Endothelial cell of umbilical vein (primary cell): ENCODE measurements around the gene SCYGR1. TPM values are rescaled to one million over a fixed set of nuclear protein-coding genes. Genes with fewer than 3 reads are reported as not detected.

Experiments
- BruUV-seq: library from RNA; stranded (reverse); fragments of 400-500 nt; replicated peaks from 2 replicates; lab custom pipeline; 2021; lab: Mats Ljungman, UMichigan
- CTCF ChIA-PET: fragments of 300-600, 350-600 bp; sonication (Branson Sonifier 250); formaldehyde crosslinking; loops from one replicate; lab custom pipeline; 2021; ENCODE audit warnings: antibody characterized with exemption, inconsistent platforms; lab: Charles Lee
- POLR2A ChIA-PET: fragments of 300-600, 350-600 bp; sonication (Branson Sonifier 250); formaldehyde crosslinking; loops from one replicate; lab custom pipeline; 2021; ENCODE audit warnings: antibody characterized with exemption, inconsistent platforms; lab: Charles Lee
- DNase-seq: peaks from one replicate; pipeline ENCODE4 v3.0.0-alpha.2; 2011; ENCODE audit warnings: low read depth, low spot score
- FAIRE-seq: peaks from 2 replicates; lab custom pipeline; 2011; peaks lifted over from hg19 to GRCh38; lab: Jason Lieb, UNC
- H2AFZ ChIP-seq: 2 replicates; pipeline ENCODE4 v1.6.0; 2012; ENCODE audit warnings: low read depth, low read length, control low read depth, inconsistent platforms
- H3K27ac ChIP-seq: 2 replicates; pipeline ENCODE4 v1.5.1; 2011; ENCODE audit warnings: low read depth, mild to moderate bottlenecking, control low read depth, low read length, moderate library complexity; ENCODE audit not compliant: insufficient read depth
- H3K27me3 ChIP-seq, 2 experiments: 2 replicates each; pipeline versions ENCODE4 v1.6.0 to v1.6.1; 2011; ENCODE audit warnings: low read length in 2 of 2, mixed read lengths in 1 of 2; ENCODE audit not compliant: control insufficient read depth in 2 of 2, insufficient read depth in 2 of 2
- H3K36me3 ChIP-seq, 2 experiments: 2 replicates in 1 of 2; 3 replicates in 1 of 2; pipeline ENCODE4 v1.5.1; 2011; ENCODE audit warnings: low read length in 2 of 2, mild to moderate bottlenecking in 1 of 2, moderate library complexity in 1 of 2; ENCODE audit not compliant: control insufficient read depth in 2 of 2, insufficient read depth in 2 of 2; ENCODE audit errors: extremely low read depth in 1 of 2
- H3K4me1 ChIP-seq: 3 replicates; pipeline ENCODE4 v1.5.1; 2011; ENCODE audit warnings: mild to moderate bottlenecking, low read length; ENCODE audit not compliant: control insufficient read depth, insufficient read depth; ENCODE audit errors: extremely low read depth
- H3K4me2 ChIP-seq: 2 replicates; pipeline ENCODE4 v1.6.1; 2011; ENCODE audit warnings: low read length, control low read depth, mixed read lengths; ENCODE audit not compliant: insufficient read depth
- H3K4me3 ChIP-seq, 3 experiments: fragments of 200-600 bp in 1 of 3; sonication (generic), shearing (Covaris generic) in 1 of 3; replicated peaks in 1 of 3; 2 replicates each; pipeline ENCODE4 v1.5.1; 2011 to 2016; ENCODE audit warnings: control low read depth in 3 of 3, low read length in 3 of 3, mild to moderate bottlenecking in 2 of 3, inconsistent platforms in 1 of 3, low read depth in 1 of 3, moderate library complexity in 1 of 3; ENCODE audit not compliant: insufficient read depth in 1 of 3
- H3K79me2 ChIP-seq: 2 replicates; pipeline ENCODE4 v1.6.0; 2012; ENCODE audit warnings: low read length, inconsistent platforms; ENCODE audit not compliant: control insufficient read depth, insufficient read depth
- H3K9ac ChIP-seq: replicated peaks from 2 replicates; pipeline ENCODE3; 2011; ENCODE audit warnings: low read length, control low read depth; ENCODE audit not compliant: insufficient read depth; ENCODE audit errors: extremely low read depth
- H3K9me1 ChIP-seq: replicated peaks from 3 replicates; pipeline ENCODE4 v1.6.0; 2011; ENCODE audit warnings: mild to moderate bottlenecking, low read length; ENCODE audit not compliant: control insufficient read depth, insufficient read depth; ENCODE audit errors: extremely low read depth
- H3K9me3 ChIP-seq: replicated peaks from 2 replicates; pipeline ENCODE4 v1.5.1; 2012; ENCODE audit warnings: low read length, inconsistent platforms; ENCODE audit not compliant: control insufficient read depth, insufficient read depth
- H4K20me1 ChIP-seq: replicated peaks from 2 replicates; pipeline ENCODE3; 2011; ENCODE audit warnings: mild to moderate bottlenecking, low read length; ENCODE audit not compliant: control insufficient read depth, insufficient read depth; ENCODE audit errors: extremely low read depth
- EZH2 ChIP-seq: IDR thresholded peaks from 2 replicates; pipeline ENCODE4 v1.6.1; 2012; ENCODE audit warnings: borderline replicate concordance, low read depth, mild to moderate bottlenecking, moderate library complexity, low read length, inconsistent platforms; ENCODE audit not compliant: severe bottlenecking
- GATA2 ChIP-seq: IDR thresholded peaks from 2 replicates; pipeline ENCODE4 v1.7.0; 2011; ENCODE audit warnings: low read depth, mild to moderate bottlenecking, moderate library complexity, mixed read lengths, low read length; ENCODE audit not compliant: insufficient read length, insufficient read depth
- JUN ChIP-seq: IDR thresholded peaks from 2 replicates; pipeline ENCODE4 v1.6.1; 2011; ENCODE audit warnings: borderline replicate concordance, low read depth; ENCODE audit not compliant: insufficient read length, insufficient read depth
- MYC ChIP-seq: IDR thresholded peaks from one replicate; pipeline ENCODE4 v1.6.1; 2011; ENCODE audit warnings: mild to moderate bottlenecking, low read depth, low read length
- POLR2A ChIP-seq: IDR thresholded peaks from 2 replicates; pipeline ENCODE4 v1.6.1; 2012; ENCODE audit warnings: low read depth, mild to moderate bottlenecking, control low read depth, low read length
- POLR2AphosphoS5 ChIP-seq: IDR thresholded peaks from 2 replicates; pipeline ENCODE4 v1.6.1; 2012; ENCODE audit warnings: low read depth, mild to moderate bottlenecking, control low read depth, low read length, moderate library complexity; ENCODE audit not compliant: insufficient read depth
- dilution Hi-C: fragments of 300-500 bp; cut with MboI; formaldehyde crosslinking; loops from one replicate; pipeline ENCODE4 v1.15.0; 2019; ENCODE audit warnings: low sequenced_read_pairs; ENCODE audit not compliant: extremely low pct_ligation_motif_present
- intact Hi-C: fragments of 100-400 bp; cut with micrococcal nuclease; formaldehyde crosslinking; loops from one replicate; pipeline ENCODE4 v1.10.0; 2022
- polyA plus RNA-seq, 4 experiments: library from polyadenylated mRNA; depleted of rRNA in 3 of 4; stranded (reverse) in 3 of 4; unstranded in 1 of 4; fragments of >200 nt; gene quantifications; 2 replicates each; pipeline versions ENCODE4 v1.2.1 to v1.2.3, GENCODE V29; 2011 to 2012; ENCODE audit warnings: missing spikeins in 1 of 4
- total RNA-seq: library from RNA; stranded (reverse); gene quantifications from 2 replicates; pipeline ENCODE4 v1.2.3, GENCODE V29; 2021
- TF ChIP-seq, protein P1 (sequence below): IDR thresholded peaks from 2 replicates; pipeline ENCODE4 v1.6.1; 2011; ENCODE audit not compliant: insufficient read depth, insufficient read length
- TF ChIP-seq, protein P2 (sequence below), 2 donors: IDR thresholded peaks; 1 replicate in 1 of 2; 2 replicates in 1 of 2; pipeline ENCODE4 v1.5.1; 2011; ENCODE audit warnings: low read length in 2 of 2, mild to moderate bottlenecking in 2 of 2, moderate library complexity in 2 of 2, control low read depth in 1 of 2, inconsistent platforms in 1 of 2, low read depth in 1 of 2; ENCODE audit not compliant: insufficient read depth in 1 of 2; ENCODE audit errors: extremely low read depth in 1 of 2

Gene SCYGR1
- total and polyA plus RNA-seq, 2 donors (not counting 3 experiments of a cell fraction or from before 2014, with no cell fraction given) = not detected

DNA sequence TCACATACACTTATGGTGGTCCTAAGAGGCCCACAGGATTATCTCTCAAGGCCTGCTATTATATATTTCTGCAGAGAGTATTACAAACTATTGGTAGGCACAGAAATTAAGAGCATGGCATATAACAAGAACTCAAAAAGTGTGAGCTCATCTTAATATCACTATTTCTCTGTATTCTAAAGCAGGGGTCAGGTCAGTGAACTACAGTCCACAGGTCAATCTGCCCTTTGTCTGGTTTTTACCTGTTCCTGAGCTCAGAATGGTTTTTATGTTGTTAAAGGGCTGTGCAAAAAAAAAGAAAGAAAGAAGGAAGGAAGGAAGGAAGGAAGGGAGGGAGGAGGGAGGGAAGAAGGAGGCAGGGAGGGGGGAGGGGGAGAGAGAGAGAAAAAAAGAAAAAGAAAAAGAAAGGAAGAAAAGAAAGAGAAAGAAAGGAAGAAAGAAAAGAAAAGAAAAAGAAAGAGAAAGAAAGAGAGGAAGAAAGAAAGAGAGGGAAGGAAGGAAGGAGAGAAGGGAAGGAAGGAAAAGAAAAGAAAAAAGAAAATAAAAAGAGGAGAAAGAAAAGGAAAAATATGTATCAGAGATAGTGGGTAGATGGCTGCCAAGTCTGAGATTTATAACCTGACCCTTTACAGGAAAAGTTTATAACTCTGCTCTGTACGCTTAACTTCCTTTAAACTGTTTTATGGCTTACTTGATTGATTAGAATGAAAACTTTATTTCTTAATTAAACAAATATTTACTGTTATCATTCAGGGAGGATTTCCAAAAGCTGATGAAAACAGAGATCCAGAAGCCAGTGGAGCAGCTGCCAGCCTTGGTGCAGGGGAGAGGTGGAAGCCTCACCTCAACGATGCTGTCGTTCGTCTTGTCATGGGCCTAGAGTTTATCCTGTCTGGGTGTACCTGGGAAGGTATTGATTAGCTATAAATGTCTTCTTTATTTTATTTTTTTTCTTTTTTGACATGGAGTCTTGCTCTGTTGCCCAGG is 11.2 kb upstream of the SCYGR1 start:
- ChIA-PET POLR2A (no interaction called here), CTCF (interaction anchor here (0.6 to 1.5 kb wide), 2 partner anchors 10 to 106 kb away, joined by 4 read pairs; no protein-coding TSS in a partner anchor)
- no peaks in the 10 kb centered on the region for H3K27me3 ChIP-seq
- no peak overlapping the region for H3K4me2 ChIP-seq
- TF ChIP-seq GATA2 = no peak
- TF ChIP-seq, protein P1, sequence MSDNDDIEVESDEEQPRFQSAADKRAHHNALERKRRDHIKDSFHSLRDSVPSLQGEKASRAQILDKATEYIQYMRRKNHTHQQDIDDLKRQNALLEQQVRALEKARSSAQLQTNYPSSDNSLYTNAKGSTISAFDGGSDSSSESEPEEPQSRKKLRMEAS = no peak
- no peaks in the 10 kb centered on the region for H3K36me3 ChIP-seq
- DNase-seq (no peak), FAIRE-seq (no peak)
- H3K9ac ChIP-seq = no peak overlapping the region
- H3K9me3 ChIP-seq = no peaks in the 10 kb centered on the region
- H3K4me1 ChIP-seq = no peaks in the 10 kb centered on the region
- intact Hi-C loops = no loop called here
- H4K20me1 ChIP-seq = no peaks in the 10 kb centered on the region
- H2AFZ ChIP-seq = no peak overlapping the region
- no peak overlapping the region for H3K4me3 ChIP-seq
- BruUV-seq = no TSS peak
- no peak overlapping the region for H3K27ac ChIP-seq
- dilution Hi-C loops = no loop called here
- H3K9me1 ChIP-seq = no peaks in the 10 kb centered on the region
- H3K79me2 ChIP-seq = no peaks in the 10 kb centered on the region

DNA sequence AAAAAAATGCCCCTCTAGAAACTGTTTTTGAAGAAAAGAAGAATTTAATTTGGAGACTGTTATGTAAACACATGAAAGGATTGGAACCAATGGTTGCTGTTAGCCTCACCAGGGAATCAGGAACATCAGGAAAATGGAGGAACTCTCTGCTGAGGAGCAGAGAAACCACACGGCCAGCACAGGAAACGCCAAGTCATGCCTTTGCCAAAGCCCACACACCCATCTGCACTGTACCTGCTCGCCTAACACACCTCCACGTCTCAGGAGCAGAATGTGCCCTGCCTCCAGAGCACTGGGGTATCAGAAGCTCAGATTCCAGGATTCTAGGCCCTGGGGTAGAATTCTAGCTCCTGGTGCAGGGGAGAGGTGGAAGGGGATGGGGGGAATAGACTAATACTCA is 9.8 kb upstream of the SCYGR1 start:
- Histone ChIP-seq H3K4me2 (no peak overlapping the region), H3K9ac (no peak overlapping the region), H3K36me3 (no peaks in the 10 kb centered on the region), H3K27ac (no peak overlapping the region), H4K20me1 (no peaks in the 10 kb centered on the region), H2AFZ (no peak overlapping the region), H3K79me2 (no peaks in the 10 kb centered on the region), H3K27me3 (no peaks in the 10 kb centered on the region), H3K9me1 (no peaks in the 10 kb centered on the region), H3K4me3 (no peak overlapping the region), H3K4me1 (no peaks in the 10 kb centered on the region), H3K9me3 (no peaks in the 10 kb centered on the region)
- no peak for TF ChIP-seq POLR2AphosphoS5
- TF ChIP-seq, protein P2, sequence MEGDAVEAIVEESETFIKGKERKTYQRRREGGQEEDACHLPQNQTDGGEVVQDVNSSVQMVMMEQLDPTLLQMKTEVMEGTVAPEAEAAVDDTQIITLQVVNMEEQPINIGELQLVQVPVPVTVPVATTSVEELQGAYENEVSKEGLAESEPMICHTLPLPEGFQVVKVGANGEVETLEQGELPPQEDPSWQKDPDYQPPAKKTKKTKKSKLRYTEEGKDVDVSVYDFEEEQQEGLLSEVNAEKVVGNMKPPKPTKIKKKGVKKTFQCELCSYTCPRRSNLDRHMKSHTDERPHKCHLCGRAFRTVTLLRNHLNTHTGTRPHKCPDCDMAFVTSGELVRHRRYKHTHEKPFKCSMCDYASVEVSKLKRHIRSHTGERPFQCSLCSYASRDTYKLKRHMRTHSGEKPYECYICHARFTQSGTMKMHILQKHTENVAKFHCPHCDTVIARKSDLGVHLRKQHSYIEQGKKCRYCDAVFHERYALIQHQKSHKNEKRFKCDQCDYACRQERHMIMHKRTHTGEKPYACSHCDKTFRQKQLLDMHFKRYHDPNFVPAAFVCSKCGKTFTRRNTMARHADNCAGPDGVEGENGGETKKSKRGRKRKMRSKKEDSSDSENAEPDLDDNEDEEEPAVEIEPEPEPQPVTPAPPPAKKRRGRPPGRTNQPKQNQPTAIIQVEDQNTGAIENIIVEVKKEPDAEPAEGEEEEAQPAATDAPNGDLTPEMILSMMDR (IDR thresholded peaks at IDR 0.05; ENCODE audit: extremely low read depth in 1 of 2, insufficient read depth in 1 of 2, low read depth in 1 of 2, low read length in 2 of 2) = no peak
- no peak for TF ChIP-seq GATA2
- TF ChIP-seq, protein P1 = no peak
- TF ChIP-seq POLR2A = no peak
- TF ChIP-seq EZH2 = no peak
- TF ChIP-seq MYC = no peak
- no peak for TF ChIP-seq JUN
- intact Hi-C loops (no loop called here), dilution Hi-C loops (no loop called here)
- DNase-seq = no peak
- CTCF ChIA-PET = interaction anchor here (0.7 kb wide), 1 partner anchor 256 kb away, joined by 3 read pairs; no protein-coding TSS in a partner anchor
- BruUV-seq = no TSS peak
- POLR2A ChIA-PET = no interaction called here
- FAIRE-seq = no peak
